ENCODE measurements around the gene ACAD11.

ACAD11 gene

DNA sequence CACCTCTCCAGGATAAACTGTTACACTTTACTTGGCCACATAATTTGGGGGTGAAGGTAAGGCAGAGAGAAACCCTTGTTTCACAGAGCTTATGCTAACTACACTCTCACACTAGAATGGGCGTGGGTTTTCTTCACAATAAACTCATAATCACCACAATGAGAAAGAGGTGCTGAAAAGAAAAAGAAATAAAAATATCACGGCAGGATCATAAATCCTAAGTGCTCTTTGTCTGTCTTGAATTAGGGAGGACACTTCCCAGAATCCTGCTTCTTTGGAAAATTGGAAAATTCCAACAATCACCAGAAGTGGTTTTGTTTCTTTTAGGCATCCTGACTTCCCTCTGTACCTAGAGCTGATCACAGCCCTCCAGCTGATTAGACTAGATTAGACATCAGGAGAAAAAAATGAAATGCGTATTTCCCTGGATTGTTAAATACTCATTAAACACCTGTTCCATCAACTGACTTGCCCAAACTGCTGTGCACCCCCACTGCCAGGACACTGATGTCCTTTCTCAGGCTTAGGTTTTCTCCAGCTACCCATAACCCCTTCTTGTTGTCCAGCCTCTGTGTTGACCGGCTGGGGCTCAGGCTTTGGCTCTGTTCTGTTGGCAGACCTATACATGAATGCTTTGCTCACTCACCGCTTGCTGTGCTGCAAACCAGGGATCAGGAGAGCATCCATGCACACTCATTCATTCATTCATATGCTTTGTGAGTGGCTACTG is 104.1 kb downstream of the ACAD11 start:
- in situ Hi-C loops (cut with MboI; ENCODE audit: low sequenced_read_pairs): no loop called here

DNA sequence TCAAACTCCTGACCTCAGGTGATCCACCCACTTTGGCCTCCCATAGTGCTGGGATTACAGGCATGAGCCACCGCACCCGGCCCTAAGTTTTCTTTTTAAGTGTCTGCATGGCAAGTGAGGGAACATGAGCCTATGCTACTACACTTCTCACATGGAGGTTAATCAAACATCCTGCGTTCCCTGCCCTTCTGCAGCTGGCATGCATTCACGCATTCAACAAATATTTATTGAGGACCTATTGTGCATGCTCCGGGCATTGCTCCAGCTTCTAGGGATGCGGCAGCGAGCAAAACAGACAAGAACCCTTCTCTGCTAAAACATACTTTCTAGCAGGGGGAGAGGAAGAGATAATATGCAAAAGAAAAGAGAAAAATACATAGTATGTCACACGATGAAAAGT is 105.2 kb downstream of the ACAD11 start:
- in situ Hi-C loops (cut with MboI; ENCODE audit: low sequenced_read_pairs): no loop called here

GRCh38 chr3:132553826-132554225 is 105.8 kb downstream of the ACAD11 start:
- in situ Hi-C loops (cut with MboI; ENCODE audit: low sequenced_read_pairs): no loop called here

- in situ Hi-C loops (cut with MboI; ENCODE audit: low sequenced_read_pairs): no loop called here
Observed at GRCh38 chr3:132550579-132551305, 108.9 kb downstream of the ACAD11 start.

DNA sequence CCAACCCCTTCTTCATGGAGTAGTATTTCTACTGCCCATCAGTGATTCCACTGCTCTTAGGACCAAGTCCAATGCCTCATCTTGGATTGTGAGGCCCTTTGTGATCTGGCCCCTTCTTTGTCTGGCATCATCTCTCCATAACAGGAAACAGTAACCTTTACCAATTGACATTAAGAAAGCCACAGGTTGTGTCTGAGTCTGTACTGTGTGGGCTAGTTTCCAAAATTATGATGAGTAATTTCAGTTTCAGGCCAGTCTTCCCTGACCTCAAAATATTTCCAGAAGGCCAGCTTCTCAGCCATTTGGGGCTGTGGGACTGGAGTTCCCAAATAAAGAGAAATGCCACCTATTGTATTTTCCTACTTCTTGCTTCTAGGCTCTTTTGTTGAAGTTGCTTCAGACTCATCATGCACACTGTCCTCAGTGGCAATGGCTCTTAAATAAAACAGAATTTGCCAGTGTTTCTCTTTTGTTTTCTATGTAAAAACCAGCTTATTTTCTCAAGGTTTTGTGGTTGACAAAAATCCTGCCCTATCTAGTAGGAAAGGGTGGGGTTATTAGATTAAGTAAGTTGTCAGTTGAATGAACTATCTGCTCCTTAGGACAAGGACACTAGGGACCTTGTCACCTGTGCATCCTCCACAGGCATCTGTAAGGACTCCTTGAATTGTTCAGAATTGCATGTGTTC is 109.6 kb downstream of the ACAD11 start:
- in situ Hi-C loops (cut with MboI; ENCODE audit: low sequenced_read_pairs): loop anchor here (10.0 kb wide), 1 partner anchor 85 kb away; no protein-coding TSS in a partner anchor

- in situ Hi-C loops (cut with MboI; ENCODE audit: low sequenced_read_pairs): loop anchor here (10.0 kb wide), 1 partner anchor 86 kb away; no protein-coding TSS in a partner anchor
Observed at GRCh38 chr3:132549169-132549568, 110.4 kb downstream of the ACAD11 start.

GRCh38 chr3:132545471-132545870 is 114.1 kb downstream of the ACAD11 start:
- in situ Hi-C loops (cut with MboI; ENCODE audit: low sequenced_read_pairs): loop anchor here (10.0 kb wide), 1 partner anchor 89 kb away; no protein-coding TSS in a partner anchor

GRCh38 chr3:132544130-132544529 is 115.5 kb downstream of the ACAD11 start:
- in situ Hi-C loops (cut with MboI; ENCODE audit: low sequenced_read_pairs): loop anchor here (10.0 kb wide), 1 partner anchor 91 kb away; no protein-coding TSS in a partner anchor

GRCh38 chr3:132543011-132543739 is 116.4 kb downstream of the ACAD11 start:
- in situ Hi-C loops (cut with MboI; ENCODE audit: low sequenced_read_pairs): loop anchor here (10.0 kb wide), 1 partner anchor 92 kb away; no protein-coding TSS in a partner anchor

DNA sequence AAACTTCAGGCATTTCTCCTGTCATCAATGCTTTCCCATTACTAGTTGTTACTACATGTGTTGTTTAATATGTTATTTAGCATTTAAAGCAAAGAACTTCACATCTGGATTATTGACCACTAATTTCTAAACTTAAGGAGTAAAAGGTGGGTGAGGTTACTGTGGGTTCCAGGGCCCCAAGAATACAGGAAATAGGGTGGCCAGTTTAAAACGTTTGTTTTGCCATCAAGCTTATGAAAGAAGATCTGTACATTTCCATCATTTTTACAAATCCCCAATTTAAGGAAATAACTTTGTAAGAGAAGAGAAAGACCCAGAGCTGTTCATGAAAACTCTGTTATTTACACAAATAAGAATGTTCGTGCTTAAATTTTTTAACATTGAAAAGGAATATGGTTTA is 117.0 kb downstream of the ACAD11 start:
- in situ Hi-C loops (cut with MboI; ENCODE audit: low sequenced_read_pairs): loop anchor here (10.0 kb wide), 1 partner anchor 92 kb away; no protein-coding TSS in a partner anchor

DNA sequence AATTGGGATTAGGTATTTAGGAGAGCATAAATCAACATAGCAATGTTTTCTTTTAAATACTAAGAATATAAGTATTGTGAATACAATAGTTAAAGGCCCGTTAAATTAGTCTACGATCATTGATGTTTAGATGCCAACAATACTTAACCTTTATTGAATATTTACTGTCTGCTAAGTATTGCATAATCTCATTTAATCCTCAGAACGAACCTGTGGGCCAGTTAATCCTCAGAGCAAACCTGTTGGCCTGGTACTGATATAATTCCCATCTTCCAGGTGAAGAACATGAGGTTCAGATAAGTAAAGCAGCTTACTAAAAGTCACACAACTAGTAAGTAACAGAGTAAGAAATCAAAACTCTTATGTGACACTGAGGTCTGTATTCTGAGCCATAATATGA is 119.9 kb downstream of the ACAD11 start:
- in situ Hi-C loops (cut with MboI; ENCODE audit: low sequenced_read_pairs): loop anchor here (10.0 kb wide), 1 partner anchor 95 kb away; no protein-coding TSS in a partner anchor

DNA sequence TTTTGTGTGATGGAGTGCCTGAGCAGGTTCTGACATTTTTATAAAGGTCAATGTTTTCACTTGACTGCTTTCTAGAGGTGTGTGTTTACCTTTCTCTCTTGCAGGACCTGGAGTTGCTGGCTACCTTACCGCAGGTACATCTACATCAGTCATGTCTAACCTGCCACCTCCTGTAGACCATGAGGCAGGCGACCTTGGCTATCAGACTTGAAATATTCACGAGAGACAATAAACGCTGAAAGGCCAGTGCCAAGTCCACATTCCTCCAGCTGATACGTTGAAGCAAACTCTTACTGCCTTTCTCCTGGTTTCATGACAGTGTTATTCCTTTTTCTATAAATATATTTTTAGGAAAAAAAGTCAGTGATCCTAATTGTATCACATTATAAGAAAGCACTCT is 121.5 kb downstream of the ACAD11 start:
- in situ Hi-C loops (cut with MboI; ENCODE audit: low sequenced_read_pairs): no loop called here

- in situ Hi-C loops (cut with MboI; ENCODE audit: low sequenced_read_pairs): no loop called here
Observed at GRCh38 chr3:132537297-132537696, 122.3 kb downstream of the ACAD11 start.

DNA sequence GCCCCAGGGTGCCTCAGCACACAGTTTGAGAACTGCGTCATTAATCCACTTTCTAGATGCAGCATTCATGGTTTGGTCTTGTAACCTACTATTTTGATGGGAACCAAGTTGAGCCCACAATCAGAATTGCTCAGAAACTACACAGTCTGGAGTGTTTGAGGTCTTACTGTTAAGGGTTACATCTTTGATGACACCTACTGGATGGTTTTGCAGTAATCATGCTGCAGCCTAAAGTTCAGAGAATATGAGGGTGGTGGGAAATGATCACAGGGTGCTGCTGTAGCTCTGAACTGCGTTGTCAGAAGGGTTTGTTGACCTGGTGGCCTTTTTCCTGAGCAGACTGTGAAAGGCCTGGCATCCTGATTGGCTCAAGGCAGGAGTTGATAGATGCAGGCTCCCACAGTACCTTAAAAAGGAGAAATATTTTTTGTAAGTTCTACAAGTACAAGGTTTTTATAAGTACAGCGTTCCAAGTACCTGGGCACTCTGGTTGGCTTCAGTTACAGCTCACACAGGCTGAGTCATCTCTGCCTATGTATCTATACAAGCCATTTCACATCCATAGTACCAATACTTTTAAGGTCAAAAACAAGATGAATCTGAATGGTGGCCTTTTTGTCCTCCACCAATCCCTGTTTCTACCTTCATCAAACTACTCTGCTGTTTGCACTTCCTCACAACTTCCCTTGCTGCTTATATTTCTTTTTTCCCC is 123.0 kb downstream of the ACAD11 start:
- in situ Hi-C loops (cut with MboI; ENCODE audit: low sequenced_read_pairs): no loop called here

GRCh38 chr3:132535575-132536441 is 123.8 kb downstream of the ACAD11 start:
- in situ Hi-C loops (cut with MboI; ENCODE audit: low sequenced_read_pairs): no loop called here

- in situ Hi-C loops (cut with MboI; ENCODE audit: low sequenced_read_pairs): no loop called here
Observed at GRCh38 chr3:132530624-132531023, 129.0 kb downstream of the ACAD11 start.

GRCh38 chr3:132522353-132522752 is 137.3 kb downstream of the ACAD11 start:
- in situ Hi-C loops (cut with MboI; ENCODE audit: low sequenced_read_pairs): no loop called here

GRCh38 chr3:132521901-132522300 is 137.7 kb downstream of the ACAD11 start:
- in situ Hi-C loops (cut with MboI; ENCODE audit: low sequenced_read_pairs): no loop called here

DNA sequence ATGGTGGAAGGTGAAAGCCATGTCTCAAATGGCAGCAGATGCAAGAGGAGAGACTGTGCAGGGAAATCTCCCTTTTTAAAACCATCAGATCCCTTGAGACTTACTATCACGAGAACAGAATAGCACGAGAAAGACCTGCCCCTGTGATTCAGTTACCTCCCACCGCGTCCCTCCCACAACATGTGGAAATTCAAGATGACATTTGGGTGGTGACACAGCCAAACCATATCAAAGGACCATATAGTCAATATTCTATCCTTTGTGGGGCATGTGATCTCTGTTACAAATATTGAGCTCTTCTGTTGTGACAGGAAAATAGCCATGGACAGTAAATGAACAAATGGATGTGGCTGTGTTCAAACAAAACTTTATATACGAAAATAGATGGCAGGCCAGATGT is 139.7 kb downstream of the ACAD11 start:
- in situ Hi-C loops (cut with MboI; ENCODE audit: low sequenced_read_pairs): no loop called here

All from HL-60/S4 treated with retinoic acid at 250 ng/mL for 4 days and 3 days (cell line).